ENCODE data around the gene TJP3.

Gene TJP3

DNA sequence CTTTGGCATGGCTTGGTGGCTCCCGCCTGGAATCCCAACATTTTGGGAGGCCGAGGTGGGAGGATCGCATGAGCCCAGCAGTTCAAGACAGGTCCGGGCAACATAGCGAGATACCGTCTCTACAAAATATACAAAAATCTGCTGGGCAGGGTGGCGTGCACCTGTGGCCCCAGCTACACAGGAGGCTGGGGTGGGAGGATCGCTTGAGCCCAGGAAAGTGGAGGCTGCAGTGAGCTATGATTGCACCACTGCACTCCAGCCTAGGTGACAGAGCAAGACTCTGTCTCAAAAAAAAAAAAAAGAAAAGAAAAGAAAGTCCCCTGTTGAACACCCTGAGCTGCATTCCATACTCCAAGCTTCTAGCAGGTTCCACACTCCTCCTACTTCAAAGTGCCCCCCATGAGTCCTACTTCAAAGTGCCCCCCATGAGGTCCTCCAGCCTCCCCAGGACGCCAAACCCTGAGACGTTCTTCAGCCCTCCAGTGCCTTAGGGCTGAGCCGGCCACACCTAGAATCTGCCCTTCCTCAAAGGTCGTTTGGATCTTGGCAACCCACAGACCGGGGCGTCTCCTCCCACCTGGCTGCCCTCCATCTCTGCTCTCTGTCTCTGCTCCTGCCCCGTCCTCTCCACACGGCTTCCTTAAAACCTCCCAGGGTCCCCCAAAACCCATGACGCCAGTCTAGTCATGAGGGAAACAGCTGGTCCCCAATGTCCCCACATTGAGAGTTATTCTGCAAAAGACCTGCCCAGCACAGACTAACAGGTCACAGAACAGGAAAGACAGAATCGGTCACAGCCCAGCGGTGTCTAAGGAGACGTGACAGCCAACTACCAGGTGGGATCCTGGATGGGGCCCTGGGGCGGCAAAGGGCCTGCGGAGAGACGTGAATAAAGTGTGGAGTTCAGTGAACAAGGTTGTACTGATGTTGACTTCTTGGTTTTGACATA is 4.8 kb downstream of the TJP3 start:
- FAIRE-seq = no peak

GRCh38 chr19:3716147-3716668 is 8.0 kb downstream of the TJP3 start:
- FAIRE-seq = no peak

DNA sequence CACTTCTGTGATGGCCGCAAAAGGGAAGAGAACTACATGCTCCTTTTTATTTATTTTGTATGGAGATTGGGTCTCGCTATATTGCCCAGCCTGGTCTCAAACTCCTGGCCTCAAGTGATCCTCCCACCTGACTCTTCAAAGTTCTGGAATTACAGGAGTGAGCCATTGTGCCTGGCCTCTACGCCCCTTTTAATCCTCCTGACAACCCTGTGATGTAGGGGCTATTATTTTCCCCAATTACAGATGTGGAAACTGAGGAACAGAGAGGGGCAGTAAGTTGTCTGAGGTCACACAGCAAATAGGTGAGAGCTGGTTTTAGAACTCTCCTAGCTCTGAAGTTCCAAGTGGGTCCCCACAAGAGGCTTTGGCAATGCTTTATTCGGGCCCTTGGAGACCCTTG is 11.7 kb downstream of the TJP3 start:
- FAIRE-seq = no peak

GRCh38 chr19:3720349-3720917 is 12.2 kb downstream of the TJP3 start:
- no peak for FAIRE-seq

- FAIRE-seq = no peak
Measured at GRCh38 chr19:3721131-3721886, 13.1 kb downstream of the TJP3 start.

- FAIRE-seq = no peak
Measured at GRCh38 chr19:3721887-3722442, 13.8 kb downstream of the TJP3 start.

DNA sequence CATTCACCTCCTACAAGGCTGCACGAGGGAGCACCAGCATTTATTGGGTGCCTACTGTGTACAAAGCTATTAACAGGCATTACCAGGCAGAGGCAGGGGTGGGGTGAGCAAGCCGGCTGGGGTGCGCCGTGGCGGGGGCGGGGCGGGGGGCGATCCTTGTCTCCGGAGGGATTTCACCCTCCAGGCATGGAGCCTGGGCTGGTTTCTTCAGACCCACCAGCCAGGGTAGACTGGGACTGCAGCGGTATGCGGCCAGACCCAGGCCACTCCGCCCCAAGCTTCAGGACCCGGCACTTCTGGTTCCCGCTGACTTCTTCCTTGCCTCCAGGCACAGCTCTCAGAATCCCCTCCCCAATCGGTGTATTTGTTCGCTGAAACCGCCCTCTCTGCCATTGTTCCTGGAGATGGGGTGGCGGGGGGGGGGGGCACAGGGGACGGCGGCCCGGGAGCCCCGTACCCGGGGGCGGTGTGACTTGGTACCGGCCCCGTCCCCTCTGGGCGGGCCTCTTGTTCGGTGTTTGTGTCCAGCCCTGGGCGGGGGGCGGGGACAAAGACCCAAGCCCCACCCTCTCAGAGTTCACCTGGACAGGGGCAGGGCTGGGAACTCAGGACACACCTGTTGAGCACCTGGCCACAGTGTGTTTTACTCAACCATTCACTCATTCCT is 14.4 kb downstream of the TJP3 start:
- FAIRE-seq = no peak

GRCh38 chr19:3723110-3723488 is 14.9 kb downstream of the TJP3 start:
- no peak for FAIRE-seq

GRCh38 chr19:3723883-3724282 is 15.7 kb downstream of the TJP3 start:
- FAIRE-seq = no peak

DNA sequence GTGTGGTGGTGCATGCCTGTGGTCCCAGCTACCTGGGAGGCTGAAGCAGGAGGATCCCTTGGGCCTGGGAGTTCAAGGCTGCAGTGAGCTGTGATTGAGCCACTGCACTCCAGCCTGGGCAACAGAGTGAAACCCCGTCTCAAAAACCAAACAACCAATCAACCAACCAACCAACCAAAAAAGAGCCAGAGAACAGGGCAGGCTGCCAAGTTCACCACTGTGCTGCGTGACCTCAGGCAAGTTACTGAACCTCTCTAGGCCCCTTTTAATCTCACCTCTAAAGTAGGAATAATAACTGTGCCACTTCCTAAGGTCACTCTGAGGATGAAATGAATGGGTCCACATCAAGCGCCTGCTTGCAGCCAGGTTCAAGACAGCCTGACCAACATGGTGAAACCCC is 16.9 kb downstream of the TJP3 start:
- no peak for FAIRE-seq

DNA sequence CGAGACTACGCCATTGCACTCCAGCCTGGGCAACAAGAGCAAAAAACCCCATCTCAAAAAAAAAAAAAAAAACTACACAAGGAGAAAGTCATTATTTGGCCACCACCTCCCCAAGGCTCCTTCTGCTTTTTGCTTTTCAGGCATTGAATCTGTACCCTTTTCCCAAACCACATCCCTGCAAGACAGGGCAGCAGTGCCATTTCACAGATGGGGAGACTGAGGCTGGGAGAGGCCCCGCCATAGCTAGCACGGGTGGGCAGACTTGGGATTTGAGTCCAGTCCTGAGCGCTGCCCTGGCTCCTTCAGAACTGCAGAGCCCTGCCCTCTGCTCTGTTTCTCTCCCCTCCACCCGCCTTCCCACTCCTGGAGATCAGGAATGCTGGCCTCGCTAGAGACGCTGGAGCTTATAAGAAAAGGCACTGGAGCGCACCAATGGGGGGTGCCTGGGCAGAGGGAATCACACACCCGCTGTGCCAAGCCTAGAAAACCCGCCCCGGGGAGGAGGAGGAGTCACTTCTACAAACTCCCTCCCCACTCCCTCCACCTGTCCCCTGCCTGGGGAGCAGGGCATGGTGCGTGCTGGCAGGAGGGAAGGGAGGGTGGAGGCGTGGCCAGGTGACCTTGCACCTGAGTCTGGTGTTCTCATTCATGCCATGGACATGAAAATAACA is 17.6 kb downstream of the TJP3 start:
- FAIRE-seq = no peak

GRCh38 chr19:3730457-3730958 is 22.3 kb downstream of the TJP3 start:
- no peak for FAIRE-seq

- FAIRE-seq = no peak
Measured at GRCh38 chr19:3732108-3732507, 23.9 kb downstream of the TJP3 start.

DNA sequence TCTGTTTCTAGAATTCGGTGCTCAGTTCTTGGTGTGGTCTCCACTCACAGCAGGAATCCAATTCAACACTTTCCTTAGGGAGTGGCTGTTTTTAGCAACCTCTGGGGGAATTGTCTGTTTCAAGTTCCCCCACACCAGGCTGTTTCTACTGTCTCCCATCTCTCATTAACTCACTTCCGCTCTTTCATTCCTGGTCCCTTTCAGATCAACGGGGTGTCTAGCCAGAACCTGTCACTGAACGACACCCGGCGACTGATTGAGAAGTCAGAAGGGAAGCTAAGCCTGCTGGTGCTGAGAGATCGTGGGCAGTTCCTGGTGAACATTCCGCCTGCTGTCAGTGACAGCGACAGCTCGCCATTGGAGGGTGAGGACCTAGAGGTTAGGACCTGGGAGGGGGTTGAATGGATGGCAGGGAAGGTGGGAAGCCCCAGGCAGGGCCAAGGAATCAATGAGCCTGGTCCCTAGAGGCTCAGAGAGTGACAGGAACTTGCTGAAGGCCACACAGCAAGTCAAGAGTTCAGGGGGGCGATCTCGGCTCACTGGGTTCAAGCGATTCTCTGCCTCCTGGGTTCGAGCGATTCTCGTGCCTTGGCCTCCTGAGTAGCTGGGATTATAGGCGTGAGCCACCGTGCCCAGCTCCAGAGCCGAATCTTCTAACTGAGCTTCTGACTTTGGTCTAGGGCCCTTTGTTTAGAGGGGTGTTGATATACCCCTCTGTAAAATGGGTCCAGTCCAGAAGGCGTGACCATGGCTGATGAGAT is 25.5 kb downstream of the TJP3 start:
- no peak for FAIRE-seq

- no peak for FAIRE-seq
Measured at GRCh38 chr19:3734310-3734600, 26.1 kb downstream of the TJP3 start.

DNA sequence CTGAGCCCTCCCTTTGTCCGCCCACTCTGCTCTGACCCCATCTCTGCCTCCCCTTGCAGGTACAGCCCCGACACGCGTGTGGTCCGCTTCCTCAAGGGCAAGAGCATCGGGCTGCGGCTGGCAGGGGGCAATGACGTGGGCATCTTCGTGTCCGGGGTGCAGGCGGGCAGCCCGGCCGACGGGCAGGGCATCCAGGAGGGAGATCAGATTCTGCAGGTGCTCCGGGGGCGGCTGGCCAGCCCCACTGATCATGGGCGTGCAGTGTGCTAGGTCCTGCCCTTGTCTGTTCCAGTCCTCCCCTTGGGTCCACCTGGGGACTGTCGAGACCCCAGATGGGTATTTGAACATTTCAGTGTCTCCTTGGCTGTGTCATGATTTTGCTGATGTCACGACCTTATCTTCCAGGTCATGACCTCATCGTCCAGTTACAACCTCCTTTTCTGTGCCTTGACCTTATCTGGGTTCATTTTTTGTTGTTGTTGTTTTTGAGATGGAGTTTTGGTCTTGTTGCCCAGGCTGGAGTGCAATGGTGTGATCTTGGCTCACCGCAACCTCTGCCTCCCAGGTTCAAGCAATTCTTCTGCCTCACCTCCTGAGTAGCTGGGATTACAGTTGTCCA is 28.0 kb downstream of the TJP3 start:
- FAIRE-seq = no peak

GRCh38 chr19:3737487-3738205 is 29.5 kb downstream of the TJP3 start:
- FAIRE-seq = no peak

- no peak for FAIRE-seq
Measured at GRCh38 chr19:3738477-3739220, 30.5 kb downstream of the TJP3 start.

GRCh38 chr19:3740431-3740830 is 32.2 kb downstream of the TJP3 start:
- no peak for FAIRE-seq
